ENCODE data around the gene PKHD1.

The PKHD1 gene

DNA sequence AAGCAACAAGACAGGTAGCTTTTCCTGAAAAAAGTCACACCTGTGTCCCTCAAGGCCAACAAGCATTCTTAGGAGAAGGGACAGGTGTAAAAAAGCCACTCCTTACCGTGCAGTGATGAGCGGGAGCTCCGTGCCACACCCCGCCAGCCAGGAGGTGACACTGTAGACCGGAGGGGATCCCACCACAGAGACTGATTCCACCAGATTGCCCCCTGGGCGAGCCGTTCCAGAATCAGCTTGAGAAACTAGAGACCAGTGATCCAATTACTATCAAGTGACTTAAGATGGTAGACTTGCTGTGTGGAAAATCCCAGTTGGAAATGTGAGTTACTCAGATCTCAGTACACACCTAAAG lies 37.4 kb downstream of the PKHD1 start:
- Histone ChIP-seq H3K4me3 (ENCODE audit: low read depth, low read length, poor library complexity, severe bottlenecking) (no peak overlapping the region), H4K20me1 (ENCODE audit: insufficient read depth, low read length) (no peaks in the 10 kb centered on the region)

DNA sequence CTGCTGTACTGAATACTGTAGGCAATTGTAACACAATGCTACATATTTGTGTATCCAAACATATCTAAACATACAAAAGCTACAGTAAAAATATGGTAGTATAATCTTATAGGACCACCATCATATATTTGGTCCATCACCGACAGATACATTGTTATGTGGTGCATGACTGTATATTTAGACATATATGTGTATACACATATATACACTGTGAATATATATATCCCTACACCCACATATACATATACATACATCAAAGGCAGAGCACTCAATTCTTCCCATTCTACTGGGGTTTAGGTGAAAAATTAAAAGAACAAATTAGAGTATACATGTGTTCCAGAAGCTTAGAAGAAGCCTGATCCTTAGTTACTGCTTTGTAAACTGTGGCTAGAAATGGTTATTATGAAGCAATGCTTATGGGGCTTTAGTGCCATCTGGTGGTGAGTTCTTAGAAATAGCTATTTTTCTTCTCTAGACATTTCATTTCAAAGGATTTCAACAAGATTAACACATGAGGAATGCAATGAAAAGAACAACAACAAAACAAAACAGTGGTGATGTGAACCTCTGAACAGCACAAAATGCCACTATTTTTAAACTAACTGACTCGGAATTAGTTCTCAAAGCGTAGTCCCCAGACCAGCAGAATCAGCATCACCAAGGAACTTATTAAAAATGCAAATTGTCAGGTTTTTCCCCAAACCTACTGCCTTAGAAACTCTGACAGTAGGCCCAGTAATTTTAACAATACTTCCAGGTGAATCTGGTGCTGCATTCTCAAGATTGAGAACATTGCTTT lies 38.0 kb downstream of the PKHD1 start:
- H3K4me3 ChIP-seq (ENCODE audit: low read depth, low read length, poor library complexity, severe bottlenecking), result no peak overlapping the region
- TF ChIP-seq, protein P1, sequence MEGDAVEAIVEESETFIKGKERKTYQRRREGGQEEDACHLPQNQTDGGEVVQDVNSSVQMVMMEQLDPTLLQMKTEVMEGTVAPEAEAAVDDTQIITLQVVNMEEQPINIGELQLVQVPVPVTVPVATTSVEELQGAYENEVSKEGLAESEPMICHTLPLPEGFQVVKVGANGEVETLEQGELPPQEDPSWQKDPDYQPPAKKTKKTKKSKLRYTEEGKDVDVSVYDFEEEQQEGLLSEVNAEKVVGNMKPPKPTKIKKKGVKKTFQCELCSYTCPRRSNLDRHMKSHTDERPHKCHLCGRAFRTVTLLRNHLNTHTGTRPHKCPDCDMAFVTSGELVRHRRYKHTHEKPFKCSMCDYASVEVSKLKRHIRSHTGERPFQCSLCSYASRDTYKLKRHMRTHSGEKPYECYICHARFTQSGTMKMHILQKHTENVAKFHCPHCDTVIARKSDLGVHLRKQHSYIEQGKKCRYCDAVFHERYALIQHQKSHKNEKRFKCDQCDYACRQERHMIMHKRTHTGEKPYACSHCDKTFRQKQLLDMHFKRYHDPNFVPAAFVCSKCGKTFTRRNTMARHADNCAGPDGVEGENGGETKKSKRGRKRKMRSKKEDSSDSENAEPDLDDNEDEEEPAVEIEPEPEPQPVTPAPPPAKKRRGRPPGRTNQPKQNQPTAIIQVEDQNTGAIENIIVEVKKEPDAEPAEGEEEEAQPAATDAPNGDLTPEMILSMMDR (IDR thresholded peaks at IDR 0.05; ENCODE audit: low read length), result peak; percentile 74
- TF ChIP-seq EZH2 (IDR thresholded peaks at IDR 0.05; ENCODE audit: borderline replicate concordance, low read length), result no peak
- H3K79me2 ChIP-seq (ENCODE audit: insufficient read depth, low read length), result no peaks in the 10 kb centered on the region
- H3K27me3 ChIP-seq (ENCODE audit: insufficient read depth, low read length), result no peaks in the 10 kb centered on the region; the same call in 1 of the 2 replicates
- no peak overlapping the region for H3K4me2 ChIP-seq (ENCODE audit: low read length)
- no peaks in the 10 kb centered on the region for H3K9me2 ChIP-seq (ENCODE audit: low read depth, low read length)
- H3K4me1 ChIP-seq (ENCODE audit: insufficient read depth, low read length, severe bottlenecking), result no peaks in the 10 kb centered on the region
- H3K9ac ChIP-seq (ENCODE audit: low read length), result no peak overlapping the region
- H3K27ac ChIP-seq (ENCODE audit: low read depth, low read length, poor library complexity, severe bottlenecking), result no peak overlapping the region
- H3K9me3 ChIP-seq (ENCODE audit: low read length), result no peaks in the 10 kb centered on the region
- H4K20me1 ChIP-seq (ENCODE audit: insufficient read depth, low read length), result no peaks in the 10 kb centered on the region
- H3F3A ChIP-seq (ENCODE audit: insufficient read depth, low read length), result no peaks in the 10 kb centered on the region
- no peaks in the 10 kb centered on the region for H3K36me3 ChIP-seq (ENCODE audit: insufficient read depth, low read length)
- no peak overlapping the region for H2AFZ ChIP-seq (ENCODE audit: low read length)

More for the DNA sequence above, 37.4 kb downstream of the PKHD1 start:
- Histone ChIP-seq H2AFZ (ENCODE audit: low read length) (no peak overlapping the region), H3F3A (ENCODE audit: insufficient read depth, low read length) (no peaks in the 10 kb centered on the region), H3K9me3 (ENCODE audit: low read length) (no peaks in the 10 kb centered on the region), H3K27me3 (ENCODE audit: insufficient read depth, low read length) (no peaks in the 10 kb centered on the region; the same call in 1 of the 2 replicates), H3K36me3 (ENCODE audit: insufficient read depth, low read length) (no peaks in the 10 kb centered on the region), H3K9me2 (ENCODE audit: low read depth, low read length) (no peaks in the 10 kb centered on the region), H3K27ac (ENCODE audit: low read depth, low read length, poor library complexity, severe bottlenecking) (no peak overlapping the region), H3K4me1 (ENCODE audit: insufficient read depth, low read length, severe bottlenecking) (no peaks in the 10 kb centered on the region), H3K79me2 (ENCODE audit: insufficient read depth, low read length) (no peaks in the 10 kb centered on the region), H3K9ac (ENCODE audit: low read length) (no peak overlapping the region), H3K4me2 (ENCODE audit: low read length) (no peak overlapping the region)
- no peak for TF ChIP-seq EZH2 (IDR thresholded peaks at IDR 0.05; ENCODE audit: borderline replicate concordance, low read length)
- TF ChIP-seq, protein P1 (IDR thresholded peaks at IDR 0.05; ENCODE audit: low read length), result no peak

DNA sequence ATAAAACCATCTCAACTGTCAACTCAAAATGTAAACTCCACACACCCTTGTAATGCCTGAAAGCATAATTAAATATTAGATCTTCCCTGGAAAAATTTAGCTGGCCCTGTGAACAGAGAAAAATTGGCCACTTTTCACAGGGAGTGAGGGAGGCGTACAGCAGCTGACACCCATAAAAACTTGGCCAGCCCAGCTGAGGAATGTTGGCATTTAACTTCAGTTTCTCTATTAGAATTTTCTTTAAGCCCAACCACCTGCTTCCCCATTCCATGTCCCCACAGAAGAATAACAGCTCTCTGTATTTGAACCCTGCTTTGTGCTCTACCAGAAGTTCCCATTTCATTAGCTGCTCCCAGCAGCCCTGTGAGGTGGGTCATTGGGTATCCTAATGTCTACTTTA lies 41.0 kb downstream of the PKHD1 start:
- Histone ChIP-seq H3F3A (ENCODE audit: insufficient read depth, low read length) (no peaks in the 10 kb centered on the region), H4K20me1 (ENCODE audit: insufficient read depth, low read length) (no peaks in the 10 kb centered on the region), H3K79me2 (ENCODE audit: insufficient read depth, low read length) (no peaks in the 10 kb centered on the region), H3K27ac (ENCODE audit: low read depth, low read length, poor library complexity, severe bottlenecking) (no peak overlapping the region), H3K4me1 (ENCODE audit: insufficient read depth, low read length, severe bottlenecking) (no peaks in the 10 kb centered on the region), H3K4me2 (ENCODE audit: low read length) (no peak overlapping the region), H3K27me3 (ENCODE audit: insufficient read depth, low read length) (no peaks in the 10 kb centered on the region; the same call in 1 of the 2 replicates), H3K9ac (ENCODE audit: low read length) (no peak overlapping the region), H2AFZ (ENCODE audit: low read length) (no peak overlapping the region), H3K9me3 (ENCODE audit: low read length) (no peaks in the 10 kb centered on the region), H3K4me3 (ENCODE audit: low read depth, low read length, poor library complexity, severe bottlenecking) (no peak overlapping the region), H3K36me3 (ENCODE audit: insufficient read depth, low read length) (no peaks in the 10 kb centered on the region), H3K9me2 (ENCODE audit: low read depth, low read length) (no peaks in the 10 kb centered on the region)
- TF ChIP-seq EZH2 (IDR thresholded peaks at IDR 0.05; ENCODE audit: borderline replicate concordance, low read length), result no peak
- TF ChIP-seq, protein P1 (IDR thresholded peaks at IDR 0.05; ENCODE audit: low read length), result no peak

All from OCI-LY1 (cell line).